H54 (cell line): Measurements from ENCODE around the gene KLRG1.

ENCODE experiments used
- DNase-seq: peaks from one replicate; pipeline ENCODE4 v3.0.0; 2011; ENCODE audit warnings: low spot score, mixed read lengths; ENCODE audit not compliant: insufficient read length
- FAIRE-seq: peaks from 3 replicates; lab custom pipeline; 2011; peaks lifted over from hg19 to GRCh38; lab: Jason Lieb, UNC
- POLR2A ChIP-seq: IDR thresholded peaks from 2 replicates; pipeline ENCODE4 v1.6.1; 2011; ENCODE audit warnings: low read depth, mild to moderate bottlenecking, low read length

Gene KLRG1

DNA sequence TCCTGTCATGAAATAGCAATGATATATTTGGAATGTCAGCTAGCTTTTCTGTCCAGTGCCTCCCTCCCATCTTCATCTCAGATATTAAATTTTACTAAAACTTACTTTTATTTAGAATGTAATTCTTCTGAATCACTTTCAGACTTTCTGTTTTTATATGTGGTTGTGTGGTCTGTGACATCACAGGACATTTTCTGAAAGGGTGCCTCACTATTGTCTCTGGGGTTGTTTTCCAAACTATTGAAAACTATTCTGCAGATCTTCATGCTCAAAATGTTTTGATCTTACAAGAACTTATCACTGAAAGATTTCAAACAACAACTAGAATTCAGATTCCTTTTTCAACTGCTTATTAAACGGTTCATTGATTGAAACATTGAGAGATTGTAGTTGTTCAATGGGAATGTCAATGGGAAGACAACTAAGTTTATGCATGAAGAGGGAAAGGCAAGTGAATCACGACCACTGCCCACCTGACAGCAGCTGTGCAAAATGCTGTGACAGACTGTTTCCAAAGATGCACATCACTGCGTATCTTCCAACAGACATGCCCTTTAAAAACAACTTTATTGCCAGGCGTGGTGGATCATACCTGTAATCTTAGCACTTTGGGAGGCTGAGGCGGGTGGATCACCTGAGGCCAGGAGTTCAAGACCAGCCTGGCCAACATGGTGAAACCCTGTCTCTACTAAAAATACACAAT is 51.3 kb downstream of the KLRG1 start:
- DNase-seq (no peak), FAIRE-seq (no peak)
- TF ChIP-seq POLR2A, result no peak

DNA sequence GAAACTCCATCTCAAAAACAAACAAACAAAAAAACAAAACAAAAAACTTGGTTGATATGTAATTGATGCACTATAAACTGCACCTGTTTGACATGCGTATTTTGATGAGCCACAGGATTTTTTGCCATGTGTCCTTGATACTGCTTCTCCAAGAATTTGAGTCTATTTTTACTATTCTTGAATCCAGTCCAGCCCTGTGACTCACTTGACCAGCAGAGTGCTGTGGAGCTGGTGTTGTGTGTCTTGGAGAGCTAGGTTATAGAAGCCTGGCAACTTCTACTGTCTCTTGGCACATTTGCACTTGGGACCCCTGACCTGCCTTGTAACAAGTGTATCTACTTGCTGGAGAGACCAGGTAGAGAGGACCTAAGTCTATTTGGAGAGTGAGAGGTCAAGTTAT is 52.0 kb downstream of the KLRG1 start:
- TF ChIP-seq POLR2A, result no peak
- DNase-seq, result no peak
- FAIRE-seq, result no peak

DNA sequence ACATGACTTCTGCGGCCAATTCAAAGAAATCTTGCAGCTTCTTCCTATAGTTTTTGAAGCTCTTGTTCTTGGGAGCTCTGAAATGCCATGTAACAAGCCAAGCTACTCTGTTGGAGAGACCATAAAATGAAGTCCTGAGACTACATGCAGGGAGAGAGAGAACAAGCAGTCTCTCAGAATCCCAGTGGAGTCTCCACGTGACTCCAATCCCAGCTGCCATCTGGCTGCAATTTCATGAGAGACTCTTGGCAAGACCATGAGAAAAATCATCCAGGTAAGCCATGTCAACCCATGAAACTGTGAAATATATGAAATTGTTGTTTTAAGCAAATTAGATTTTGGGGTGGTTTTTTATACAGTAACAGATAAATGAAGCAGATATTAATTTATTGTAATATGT is 54.4 kb downstream of the KLRG1 start:
- TF ChIP-seq POLR2A, result no peak
- FAIRE-seq, result no peak
- DNase-seq, result no peak

DNA sequence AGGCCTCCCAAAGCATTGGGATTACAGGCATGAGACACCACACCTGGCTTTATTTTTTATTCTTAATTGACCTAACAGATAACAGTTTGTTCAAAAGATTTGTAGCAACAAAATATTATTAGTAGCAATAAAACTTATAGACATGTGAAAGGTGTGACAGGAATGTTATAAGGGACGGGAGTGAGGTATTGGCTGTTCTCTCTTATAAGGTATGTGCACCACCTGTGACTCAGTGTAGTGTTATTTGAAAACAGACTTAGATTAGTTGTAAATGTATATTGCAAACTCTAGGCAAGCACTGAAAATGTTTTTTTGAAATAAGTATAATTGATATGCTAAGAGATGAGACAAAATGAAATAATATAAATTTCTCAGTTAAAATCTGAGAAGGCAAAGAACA is 57.8 kb downstream of the KLRG1 start:
- no peak for FAIRE-seq
- no peak for DNase-seq

DNA sequence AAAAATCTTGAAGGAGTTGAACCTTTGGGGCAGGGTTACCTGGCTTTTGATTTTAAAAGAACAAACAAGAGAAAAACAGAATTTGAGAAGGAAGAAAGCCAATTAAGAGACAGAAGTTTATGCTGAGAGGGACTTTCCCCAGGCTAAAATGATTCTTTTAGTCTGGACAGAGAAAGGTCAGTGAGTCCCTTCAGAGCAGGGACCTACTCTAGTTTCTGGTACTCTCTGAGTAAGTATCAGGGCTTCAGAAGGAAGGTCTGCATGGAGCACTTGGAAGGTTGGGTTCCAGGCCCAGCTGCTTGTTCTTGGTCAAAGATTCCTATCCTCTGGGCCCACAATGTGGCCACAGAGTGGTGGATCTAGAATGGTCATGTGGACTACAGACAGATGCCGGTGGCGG is 59.6 kb downstream of the KLRG1 start:
- TF ChIP-seq POLR2A, result no peak
- DNase-seq (no peak), FAIRE-seq (no peak)

More for the DNA sequence above, 57.8 kb downstream of the KLRG1 start:
- no peak for TF ChIP-seq POLR2A

DNA sequence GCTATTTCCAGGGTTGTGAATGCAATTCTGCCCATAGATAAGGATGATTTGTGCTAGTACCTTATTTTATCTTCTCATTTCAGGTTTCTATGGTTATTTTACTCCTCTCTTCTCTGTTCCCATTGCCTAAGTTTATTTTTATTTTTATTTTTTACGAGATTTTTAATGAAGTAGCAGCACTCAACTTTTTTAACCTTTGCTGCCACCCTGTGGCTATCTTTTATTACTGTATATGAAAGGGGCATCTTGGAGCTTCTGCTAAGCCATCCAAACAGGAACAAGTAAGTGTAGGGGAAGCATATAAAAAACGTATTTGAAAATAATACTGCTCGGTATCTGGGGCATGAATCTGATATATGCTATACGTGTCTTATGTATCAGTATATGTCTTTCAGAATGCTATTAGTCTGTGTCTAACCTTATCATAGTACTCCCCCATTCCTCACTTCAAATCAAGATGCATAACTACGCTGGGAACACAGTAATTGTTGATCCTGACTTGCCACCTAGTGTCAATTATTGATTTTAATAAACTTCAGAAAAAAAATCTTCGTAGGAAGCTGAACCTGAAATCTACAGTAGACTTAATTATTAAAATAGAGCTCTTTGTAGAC is 60.3 kb downstream of the KLRG1 start:
- FAIRE-seq, result no peak
- no peak for TF ChIP-seq POLR2A
- DNase-seq, result peak; percentile 15

DNA sequence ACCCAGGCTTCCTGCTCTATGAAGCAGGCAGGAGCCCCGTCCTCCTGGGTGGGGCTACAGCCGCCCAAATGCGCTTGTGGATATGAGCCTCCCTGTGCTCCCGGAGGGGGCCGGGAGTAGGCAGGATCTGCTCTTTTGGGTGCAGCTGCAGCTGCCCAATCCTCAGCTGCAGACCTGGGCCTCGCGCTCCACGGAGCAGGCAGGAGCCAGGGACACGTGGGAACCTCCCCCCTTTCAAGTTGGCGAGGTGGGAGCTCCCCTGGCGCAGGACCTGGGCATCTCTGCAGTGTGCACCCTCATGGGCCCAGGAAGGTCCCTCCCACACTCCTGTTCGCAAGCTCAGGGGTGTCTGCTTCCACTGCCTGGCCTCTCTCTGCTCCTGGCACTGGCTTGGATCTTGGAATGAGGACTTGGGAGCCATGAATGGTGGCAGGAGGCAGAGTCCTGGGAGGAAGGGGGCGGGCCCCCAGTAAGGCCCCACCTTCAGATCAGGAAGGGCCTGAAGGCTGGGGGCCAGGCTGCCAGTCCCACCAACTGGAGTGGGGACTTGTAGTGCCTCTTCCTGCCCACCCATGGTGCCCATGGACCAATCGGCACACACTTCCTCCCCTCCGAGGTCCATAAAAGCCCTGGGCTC is 61.3 kb downstream of the KLRG1 start:
- FAIRE-seq (no peak), DNase-seq (no peak)
- no peak for TF ChIP-seq POLR2A

DNA sequence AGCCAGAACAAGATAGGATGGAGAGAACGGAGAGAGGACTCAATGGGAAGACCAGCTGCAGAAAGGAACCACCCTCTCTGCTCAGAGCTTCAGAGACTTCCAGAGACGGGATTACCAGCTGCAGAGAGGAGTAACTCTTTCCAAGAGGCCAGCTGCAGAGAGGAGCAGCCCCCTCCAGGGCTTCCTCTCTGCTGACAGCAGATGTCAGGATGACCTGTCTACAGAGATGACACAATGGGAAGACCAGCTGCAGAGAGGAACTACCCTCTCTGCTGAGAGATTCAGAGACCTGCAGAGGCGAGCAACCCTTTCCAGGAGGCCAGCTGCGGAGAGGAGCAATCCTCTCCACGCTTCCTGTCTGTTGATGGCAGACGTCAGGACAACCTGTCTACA is 61.8 kb downstream of the KLRG1 start:
- TF ChIP-seq POLR2A, result no peak
- FAIRE-seq, result no peak
- no peak for DNase-seq

DNA sequence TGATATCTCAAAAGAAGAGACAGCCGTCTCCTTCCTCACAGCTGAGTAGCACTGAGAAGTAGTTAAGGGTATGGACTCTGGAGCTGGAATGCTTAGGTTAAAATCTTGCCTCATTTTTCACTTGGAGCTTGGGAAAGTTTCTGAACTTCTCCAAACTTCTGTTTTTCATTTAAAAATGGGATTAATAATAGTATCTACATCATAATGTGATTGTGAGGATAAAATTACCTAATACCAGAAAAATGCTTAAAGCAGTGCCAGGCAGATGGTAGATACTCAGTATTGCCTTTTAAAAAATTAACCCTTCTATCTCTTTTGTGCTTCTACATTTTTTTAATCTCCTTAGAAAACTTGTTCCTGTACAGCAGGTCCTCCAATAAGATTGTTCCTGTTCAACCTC is 63.3 kb downstream of the KLRG1 start:
- FAIRE-seq (no peak), DNase-seq (no peak)
- TF ChIP-seq POLR2A, result no peak
